WTC11 (cell line): Measurements from ENCODE around the gene TFAP2D. TPM values are rescaled to one million over a fixed set of nuclear protein-coding genes. Genes with fewer than 3 reads are reported as not detected.

Source experiments
- ATAC-seq: fragments of 200-7000 bp; cut with Tn5 transposase; 2 replicates; pipeline ENCODE4 v1.10.0; 2021; ENCODE audit warnings: mild to moderate bottlenecking, moderate library complexity
- CTCF ChIA-PET: fragments of 300-600 bp; sonication (Branson Sonifier 250); formaldehyde crosslinking; loops from one replicate; lab custom pipeline; 2021; ENCODE audit warnings: antibody characterized with exemption; lab: Charles Lee
- POLR2A ChIA-PET: fragments of 350-600 bp; sonication (Branson Sonifier 250); formaldehyde crosslinking; loops from one replicate; lab custom pipeline; 2021; ENCODE audit warnings: antibody characterized with exemption; lab: Charles Lee
- DNase-seq: peaks from one replicate; pipeline ENCODE4 v3.0.0; 2021; ENCODE audit warnings: low spot score
- H3K27ac Mint-ChIP-seq: 2 replicates; pipeline ENCODE4 v1.8.0; 2021; ENCODE audit warnings: mixed read lengths
- H3K27me3 Mint-ChIP-seq: 2 replicates; pipeline ENCODE4 v1.8.0; 2021; ENCODE audit warnings: low read depth, mild to moderate bottlenecking, moderate library complexity, mixed read lengths
- H3K36me3 Mint-ChIP-seq: 2 replicates; pipeline ENCODE4 v1.8.0; 2021; ENCODE audit warnings: mixed read lengths
- H3K4me1 Mint-ChIP-seq: 2 replicates; pipeline ENCODE4 v1.8.0; 2022; ENCODE audit warnings: mixed read lengths
- H3K4me3 Mint-ChIP-seq: 2 replicates; pipeline ENCODE4 v1.8.0; 2021; ENCODE audit warnings: mild to moderate bottlenecking, moderate library complexity, mixed read lengths
- H3K9me3 Mint-ChIP-seq: 2 replicates; pipeline ENCODE4 v1.8.0; 2021; ENCODE audit warnings: mixed read lengths
- ATF1 ChIP-seq: sonication (generic); formaldehyde crosslinking; IDR thresholded peaks from 2 replicates; pipeline ENCODE4 v1.8.1; 2023; ENCODE audit warnings: mild to moderate bottlenecking, moderate library complexity, missing genetic modification reagents
- CREB1 ChIP-seq: sonication (generic); formaldehyde crosslinking; IDR thresholded peaks from 2 replicates; pipeline ENCODE4 v1.8.0; 2023; ENCODE audit warnings: mild to moderate bottlenecking, missing genetic modification reagents
- CTCF ChIP-seq: fragments of 200-600 bp; IDR thresholded peaks from 2 replicates; pipeline ENCODE4 v1.8.0; 2022; ENCODE audit warnings: antibody characterized with exemption
- E2F5 ChIP-seq: sonication (generic); formaldehyde crosslinking; IDR thresholded peaks from 2 replicates; pipeline ENCODE4 v1.8.1; 2022; ENCODE audit warnings: mild to moderate bottlenecking, moderate library complexity, missing genetic modification reagents
- GRHL2 ChIP-seq: fragments of 250-450 bp; sonication (Bioruptor Pico); IDR thresholded peaks from 2 replicates; pipeline ENCODE4 v1.8.0; 2022; ENCODE audit warnings: mild to moderate bottlenecking, moderate library complexity; ENCODE audit not compliant: insufficient replicate concordance, severe bottlenecking
- IRF2 ChIP-seq: sonication (generic); formaldehyde crosslinking; IDR thresholded peaks from 2 replicates; pipeline ENCODE4 v1.8.0; 2022; ENCODE audit warnings: low read depth, missing genetic modification reagents, borderline replicate concordance
- JAZF1 ChIP-seq: fragments of 250-450 bp; sonication (Bioruptor Pico); IDR thresholded peaks from 2 replicates; pipeline ENCODE4 v1.9.0; 2021; ENCODE audit warnings: moderate library complexity, mild to moderate bottlenecking, inconsistent platforms
- NFYB ChIP-seq: sonication (generic); formaldehyde crosslinking; conservative IDR thresholded peaks from 2 replicates; pipeline ENCODE4 v1.8.0; 2022; ENCODE audit warnings: low read depth, missing genetic modification reagents
- PREB ChIP-seq: sonication (generic); formaldehyde crosslinking; IDR thresholded peaks from 2 replicates; pipeline ENCODE4 v1.8.1; 2022; ENCODE audit warnings: mild to moderate bottlenecking, missing genetic modification reagents, moderate library complexity, borderline replicate concordance
- TCF7 ChIP-seq: sonication (generic); formaldehyde crosslinking; IDR thresholded peaks from 2 replicates; pipeline ENCODE4 v1.8.0; 2022; ENCODE audit warnings: mild to moderate bottlenecking, low read depth, missing genetic modification reagents, moderate library complexity
- TEAD1 ChIP-seq: sonication (generic); formaldehyde crosslinking; IDR thresholded peaks from 2 replicates; pipeline ENCODE4 v1.8.0; 2022; ENCODE audit warnings: mild to moderate bottlenecking, missing genetic modification reagents
- ZNF232 ChIP-seq: sonication (generic); formaldehyde crosslinking; IDR thresholded peaks from 2 replicates; pipeline ENCODE4 v1.8.0; 2022; ENCODE audit warnings: mild to moderate bottlenecking, missing genetic modification reagents
- ZNF281 ChIP-seq: sonication (generic); formaldehyde crosslinking; IDR thresholded peaks from 2 replicates; pipeline ENCODE4 v1.8.0; 2023; ENCODE audit warnings: mild to moderate bottlenecking, missing genetic modification reagents
- ZNF317 ChIP-seq: sonication (generic); formaldehyde crosslinking; IDR thresholded peaks from 2 replicates; pipeline ENCODE4 v1.8.1; 2023; ENCODE audit warnings: low read depth, mild to moderate bottlenecking, moderate library complexity, missing genetic modification reagents, borderline replicate concordance
- ZNF416 ChIP-seq: fragments of 250-450 bp; sonication (Bioruptor Pico); IDR thresholded peaks from 2 replicates; pipeline ENCODE4 v1.9.0; 2021; ENCODE audit warnings: mild to moderate bottlenecking, inconsistent platforms
- ZNF671 ChIP-seq: fragments of 250-450 bp; sonication (Bioruptor Pico); IDR thresholded peaks from 2 replicates; pipeline ENCODE4 v1.8.0; 2021; ENCODE audit warnings: mild to moderate bottlenecking
- total RNA-seq: library from RNA; stranded (reverse); gene quantifications from 3 replicates; pipeline ENCODE4 v1.2.3, GENCODE V29; 2021
- TF ChIP-seq, protein P1 (sequence below): sonication (generic); formaldehyde crosslinking; IDR thresholded peaks from 2 replicates; pipeline ENCODE4 v1.8.1; 2023; ENCODE audit warnings: mild to moderate bottlenecking, missing genetic modification reagents
- TF ChIP-seq, protein P2 (sequence below): fragments of 250-450 bp; sonication (Bioruptor Pico); IDR thresholded peaks from 2 replicates; pipeline ENCODE4 v1.9.0; 2021; ENCODE audit warnings: mild to moderate bottlenecking

The TFAP2D gene
- total RNA-seq, 1 experiment from 2014 or later = not detected

GRCh38 chr6:50819466-50819903, 106.2 kb downstream of the TFAP2D start:
- ATAC-seq = no peak; the same call in 1 of the 2 replicates
- no peak for TF ChIP-seq ZNF281 (CRISPR knock-in tag)
- no peak for TF ChIP-seq GRHL2
- no peak for TF ChIP-seq ZNF416
- TF ChIP-seq CREB1 (CRISPR knock-in tag) = no peak
- no peak for TF ChIP-seq CTCF
- TF ChIP-seq, protein P1, sequence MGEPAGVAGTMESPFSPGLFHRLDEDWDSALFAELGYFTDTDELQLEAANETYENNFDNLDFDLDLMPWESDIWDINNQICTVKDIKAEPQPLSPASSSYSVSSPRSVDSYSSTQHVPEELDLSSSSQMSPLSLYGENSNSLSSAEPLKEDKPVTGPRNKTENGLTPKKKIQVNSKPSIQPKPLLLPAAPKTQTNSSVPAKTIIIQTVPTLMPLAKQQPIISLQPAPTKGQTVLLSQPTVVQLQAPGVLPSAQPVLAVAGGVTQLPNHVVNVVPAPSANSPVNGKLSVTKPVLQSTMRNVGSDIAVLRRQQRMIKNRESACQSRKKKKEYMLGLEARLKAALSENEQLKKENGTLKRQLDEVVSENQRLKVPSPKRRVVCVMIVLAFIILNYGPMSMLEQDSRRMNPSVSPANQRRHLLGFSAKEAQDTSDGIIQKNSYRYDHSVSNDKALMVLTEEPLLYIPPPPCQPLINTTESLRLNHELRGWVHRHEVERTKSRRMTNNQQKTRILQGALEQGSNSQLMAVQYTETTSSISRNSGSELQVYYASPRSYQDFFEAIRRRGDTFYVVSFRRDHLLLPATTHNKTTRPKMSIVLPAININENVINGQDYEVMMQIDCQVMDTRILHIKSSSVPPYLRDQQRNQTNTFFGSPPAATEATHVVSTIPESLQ (CRISPR knock-in tag) = no peak
- no peak for TF ChIP-seq NFYB (CRISPR knock-in tag)
- no peak for TF ChIP-seq JAZF1 (CRISPR knock-in tag)
- TF ChIP-seq IRF2 (CRISPR knock-in tag) = no peak
- TF ChIP-seq PREB (CRISPR knock-in tag) = no peak
- no peak for TF ChIP-seq E2F5 (CRISPR knock-in tag)
- no peak for TF ChIP-seq TCF7 (CRISPR knock-in tag)
- TF ChIP-seq ZNF671 = no peak
- TF ChIP-seq, protein P2, sequence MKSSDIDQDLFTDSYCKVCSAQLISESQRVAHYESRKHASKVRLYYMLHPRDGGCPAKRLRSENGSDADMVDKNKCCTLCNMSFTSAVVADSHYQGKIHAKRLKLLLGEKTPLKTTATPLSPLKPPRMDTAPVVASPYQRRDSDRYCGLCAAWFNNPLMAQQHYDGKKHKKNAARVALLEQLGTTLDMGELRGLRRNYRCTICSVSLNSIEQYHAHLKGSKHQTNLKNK = no peak
- TF ChIP-seq ATF1 (CRISPR knock-in tag) = no peak
- no peak for TF ChIP-seq ZNF317 (CRISPR knock-in tag)
- TF ChIP-seq ZNF232 (CRISPR knock-in tag) = no peak
- no peak for TF ChIP-seq TEAD1 (CRISPR knock-in tag)
- Mint-ChIP-seq H3K4me3 (peak overlapping the region; percentile 70), H3K27ac (no peak overlapping the region), H3K4me1 (peaks cover 69% of the 10 kb centered on the region), H3K9me3 (no peaks in the 10 kb centered on the region), H3K27me3 (peaks cover 98% of the 10 kb centered on the region), H3K36me3 (no peaks in the 10 kb centered on the region)
- peak; percentile 60 for DNase-seq
- ChIA-PET CTCF (no interaction called here), POLR2A (interaction anchor here (0.5 to 0.8 kb wide), 2 partner anchors 30 to 824 kb away, joined by 3 to 4 read pairs; no protein-coding TSS in a partner anchor)
